Measurements from ENCODE around the gene CASZ1. TPM values are rescaled to one million over a fixed set of nuclear protein-coding genes. Genes with fewer than 3 reads are reported as not detected.

The CASZ1 gene
- total and polyA plus RNA-seq, 10 donors: 0.73 to 14.5 (median 9.1) TPM

GRCh38 chr1:10680487-10680886 lies 116.0 kb downstream of the CASZ1 start:
- 76 to 88% (median 84%) methylated on average over 11 of the region's 11 CpGs for WGBS, 5 donors
- H3K27ac ChIP-seq: no peak overlapping the region
- no peak for DNase-seq

GRCh38 chr1:10679496-10680220 lies 116.8 kb downstream of the CASZ1 start:
- H3K9me3 ChIP-seq: no peaks in the 10 kb centered on the region
- 33 to 41% (median 40%) methylated on average over 8 to 9 of the region's 9 CpGs for WGBS, 5 donors
- DNase-seq: no peak
- no peak overlapping the region for H3K27ac ChIP-seq
- no peak overlapping the region for H3K4me3 ChIP-seq
- H3K4me1 ChIP-seq: peaks cover 0 to 55% (median 11%) of the 10 kb centered on the region in 6 donors
- TF ChIP-seq CTCF (IDR thresholded peaks at IDR 0.05 in 8 of 11, conservative IDR thresholded peaks at IDR 0.05 in 3 of 11) (no peak), POLR2AphosphoS5 (IDR thresholded peaks at IDR 0.05) (peak in 1 of 3 donors; percentile 31)
- no peaks in the 10 kb centered on the region for H3K27me3 ChIP-seq (replicated peaks in 1 of 7)
- intact Hi-C loops (cut with DNase I; ENCODE audit: low total_unique reads): loop anchor here (10.0 kb wide), 1 partner anchor 115 kb away; the partner anchor contains the start of gene CASZ1
- peaks cover 0 to 6% (median 0%) of the 10 kb centered on the region in 6 donors for H3K36me3 ChIP-seq

More at GRCh38 chr1:10680487-10680886, 116.0 kb downstream of the CASZ1 start:
- H3K4me3 ChIP-seq: no peak overlapping the region
- no peaks in the 10 kb centered on the region for H3K27me3 ChIP-seq (replicated peaks in 1 of 7)
- H3K4me1 ChIP-seq: peaks cover 0 to 62% (median 14%) of the 10 kb centered on the region in 6 donors
- peaks cover 0 to 6% (median 0%) of the 10 kb centered on the region in 6 donors for H3K36me3 ChIP-seq
- TF ChIP-seq POLR2A (IDR thresholded peaks at IDR 0.05) (no peak), POLR2AphosphoS5 (IDR thresholded peaks at IDR 0.05) (no peak), CTCF (IDR thresholded peaks at IDR 0.05 in 8 of 11, conservative IDR thresholded peaks at IDR 0.05 in 3 of 11) (no peak)
- intact Hi-C loops (cut with DNase I; ENCODE audit: low total_unique reads): loop anchor here (10.0 kb wide), 1 partner anchor 114 kb away; the partner anchor contains the start of gene CASZ1
- H3K9me3 ChIP-seq: no peaks in the 10 kb centered on the region

DNA sequence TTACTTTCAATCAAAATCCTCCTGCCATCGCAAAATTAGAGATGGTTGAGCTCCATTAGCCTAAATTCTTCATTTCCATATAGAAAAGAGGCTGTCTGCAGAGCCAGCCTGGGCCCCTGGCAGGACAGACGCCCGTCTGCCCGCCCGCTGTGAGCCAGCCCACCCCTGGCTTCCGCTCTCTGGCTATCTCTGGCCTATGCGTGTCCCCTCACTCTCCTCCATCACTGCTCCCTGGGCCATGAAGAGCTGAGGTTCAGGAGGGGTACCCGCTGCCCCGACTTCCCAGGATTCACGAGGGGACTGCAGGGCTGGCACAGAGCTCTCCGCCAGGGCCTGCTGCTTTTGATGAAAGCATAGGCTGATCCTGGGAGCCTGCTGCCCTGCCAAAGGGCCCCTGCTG lies 117.6 kb downstream of the CASZ1 start:
- intact Hi-C loops (cut with DNase I; ENCODE audit: low total_unique reads): no loop called here
- TF ChIP-seq CTCF (IDR thresholded peaks at IDR 0.05 in 8 of 11, conservative IDR thresholded peaks at IDR 0.05 in 3 of 11) (no peak), POLR2A (IDR thresholded peaks at IDR 0.05) (no peak), POLR2AphosphoS5 (IDR thresholded peaks at IDR 0.05) (no peak)

GRCh38 chr1:10678402-10678801 lies 118.0 kb downstream of the CASZ1 start:
- no peak overlapping the region for H3K27ac ChIP-seq
- H3K36me3 ChIP-seq: peaks cover 0 to under 1% (median 0%) of the 10 kb centered on the region in 6 donors
- H3K9me3 ChIP-seq: no peaks in the 10 kb centered on the region
- no peak for TF ChIP-seq POLR2AphosphoS5 (IDR thresholded peaks at IDR 0.05)
- TF ChIP-seq POLR2A (IDR thresholded peaks at IDR 0.05): no peak
- no peak for TF ChIP-seq CTCF (IDR thresholded peaks at IDR 0.05 in 8 of 11, conservative IDR thresholded peaks at IDR 0.05 in 3 of 11)
- intact Hi-C loops (cut with DNase I; ENCODE audit: low total_unique reads): no loop called here
- DNase-seq: no peak
- H3K4me1 ChIP-seq: peaks cover 0 to 43% (median 8%) of the 10 kb centered on the region in 6 donors
- H3K27me3 ChIP-seq (replicated peaks in 1 of 7): no peaks in the 10 kb centered on the region
- WGBS, 5 donors: 89 to 96% (median 93%) methylated on average over 23 of the region's 23 CpGs
- H3K4me3 ChIP-seq: no peak overlapping the region

More for the DNA sequence above, 117.6 kb downstream of the CASZ1 start:
- DNase-seq: no peak
- H3K27ac ChIP-seq: no peak overlapping the region
- H3K27me3 ChIP-seq (replicated peaks in 1 of 7): no peaks in the 10 kb centered on the region
- H3K36me3 ChIP-seq: peaks cover 0 to 5% (median 0%) of the 10 kb centered on the region in 6 donors
- peaks cover 0 to 47% (median 10%) of the 10 kb centered on the region in 6 donors for H3K4me1 ChIP-seq
- H3K9me3 ChIP-seq: no peaks in the 10 kb centered on the region
- WGBS, 5 donors: 89 to 98% (median 93%) methylated on average over 11 of the region's 11 CpGs
- no peak overlapping the region for H3K4me3 ChIP-seq

Measured in spleen (tissue), 11 donors.